K562 (cell line): ENCODE data around the gene POR. TPM values are rescaled to one million over a fixed set of nuclear protein-coding genes. Genes with fewer than 3 reads are reported as not detected.
"Not testable (repeated sequence)": the region's sequence is repeated elsewhere in the genome, so short reads cannot be mapped to it uniquely, and the experiment has no call there.

Experiments
- ATAC-seq: fragments of 200-7000 bp; cut with Tn5 transposase; 3 replicates; pipeline ENCODE4 v1.9.1; 2020; ENCODE audit warnings: moderate library complexity
- BruUV-seq: library from RNA; stranded (reverse); fragments of 400-500 nt; replicated peaks from 2 replicates; lab custom pipeline; 2021; lab: Mats Ljungman, UMichigan
- CTCF ChIA-PET: fragments of 300-600 bp; formaldehyde crosslinking; extraction: SDS; loops from one replicate; lab custom pipeline; 2021; ENCODE audit warnings: low intra/inter-chr PET ratio; lab: Yijun Ruan, JAX
- POLR2A ChIA-PET: fragments of 300-600, 350-650 bp; sonication (Branson Sonifier 250); formaldehyde crosslinking; extraction: SDS; loops from one replicate; lab custom pipeline; 2021; ENCODE audit warnings: antibody characterized with exemption, inconsistent platforms; lab: Yijun Ruan, JAX
- DNase-seq, 4 experiments: peaks; one replicate each; pipeline versions ENCODE4 v3.0.0 to v3.0.0-alpha.2; 2011 to 2018; ENCODE audit warnings: low spot score in 3 of 4, mixed read lengths in 3 of 4; ENCODE audit errors: extremely low read depth in 1 of 4
- FAIRE-seq: peaks from 2 replicates; lab custom pipeline; 2011; peaks lifted over from hg19 to GRCh38; lab: Jason Lieb, UNC
- H2AFZ ChIP-seq: 2 replicates; pipeline ENCODE4 v1.6.0; 2011; ENCODE audit warnings: low read depth, low read length, control low read depth, inconsistent platforms
- H3K27ac ChIP-seq: fragments of 200-600 bp; 3 replicates; pipeline ENCODE4 v1.8.0; 2011; ENCODE audit warnings: low read depth, mild to moderate bottlenecking, control low read depth, inconsistent platforms, low read length, moderate library complexity, mixed read lengths; ENCODE audit errors: extremely low read depth
- H3K27me3 ChIP-seq, 2 experiments: fragments of 300-600 bp in 1 of 2; 2 replicates in 1 of 2; 3 replicates in 1 of 2; pipeline versions ENCODE4 v1.6.0 to v1.8.0; 2011; ENCODE audit warnings: inconsistent platforms in 2 of 2, low read length in 2 of 2, mild to moderate bottlenecking in 1 of 2, mixed read lengths in 1 of 2, moderate library complexity in 1 of 2; ENCODE audit not compliant: control insufficient read depth in 2 of 2, insufficient read depth in 2 of 2
- H3K36me3 ChIP-seq: fragments of 300-600 bp; 3 replicates; pipeline ENCODE4 v1.8.0; 2011; ENCODE audit warnings: mild to moderate bottlenecking, low read length, inconsistent platforms; ENCODE audit not compliant: control insufficient read depth, insufficient read depth
- H3K4me1 ChIP-seq, 2 experiments: fragments of 200-600 bp in 1 of 2; replicated peaks in 1 of 2; 2 replicates in 1 of 2; 3 replicates in 1 of 2; pipeline versions ENCODE4 v1.5.1 to v1.8.0; 2011; ENCODE audit warnings: inconsistent platforms in 2 of 2, low read length in 2 of 2, mild to moderate bottlenecking in 1 of 2, mixed read lengths in 1 of 2, moderate library complexity in 1 of 2; ENCODE audit not compliant: control insufficient read depth in 2 of 2, insufficient read depth in 2 of 2
- H3K4me2 ChIP-seq: 2 replicates; pipeline ENCODE4 v1.6.1; 2011; ENCODE audit warnings: low read length, control low read depth, inconsistent platforms, mixed read lengths; ENCODE audit not compliant: insufficient read depth
- H3K4me3 ChIP-seq: fragments of 200-600 bp; sonication (generic), shearing (Covaris generic); 2 replicates; pipeline ENCODE4 v1.5.1; 2016; ENCODE audit warnings: control low read depth, inconsistent platforms
- H3K79me2 ChIP-seq: fragments of 200-600 bp; 3 replicates; pipeline ENCODE4 v1.8.0; 2011; ENCODE audit warnings: low read length, inconsistent platforms; ENCODE audit not compliant: control insufficient read depth, insufficient read depth
- H3K9ac ChIP-seq, 2 experiments: 2 replicates each; pipeline versions ENCODE4 v1.6.0 to v1.6.1; 2011; ENCODE audit warnings: low read depth in 2 of 2, low read length in 2 of 2, control low read depth in 1 of 2, inconsistent platforms in 1 of 2, mild to moderate bottlenecking in 1 of 2, mixed read lengths in 1 of 2; ENCODE audit not compliant: insufficient read depth in 1 of 2
- H3K9me1 ChIP-seq: one replicate; pipeline ENCODE4 v1.6.0; 2011; ENCODE audit warnings: inconsistent platforms, mild to moderate bottlenecking, low read length, moderate library complexity; ENCODE audit not compliant: control insufficient read depth, insufficient read depth
- H3K9me3 ChIP-seq: replicated peaks from 2 replicates; pipeline ENCODE4 v1.5.1; 2011; ENCODE audit warnings: low read depth, low read length, inconsistent platforms; ENCODE audit not compliant: control insufficient read depth, insufficient read depth
- H4K20me1 ChIP-seq: replicated peaks from 2 replicates; pipeline ENCODE4 v1.6.1; 2011; ENCODE audit warnings: low read length, inconsistent platforms, mixed read lengths; ENCODE audit not compliant: control insufficient read depth, insufficient read depth
- BCOR ChIP-seq: fragments of 450-650 bp; IDR thresholded peaks from 2 replicates; pipeline ENCODE4 v1.6.1; 2016
- MCM2 ChIP-seq: fragments of 450-650 bp; IDR thresholded peaks from 2 replicates; pipeline ENCODE4 v1.6.1; 2017; ENCODE audit warnings: low read depth, mild to moderate bottlenecking
- RFX5 ChIP-seq: IDR thresholded peaks from 2 replicates; pipeline ENCODE4 v1.6.1; 2011; ENCODE audit warnings: low read depth, mild to moderate bottlenecking, improper control_type of control experiment, low read length
- SMARCA5 ChIP-seq: fragments of 450-650 bp; IDR thresholded peaks from 2 replicates; pipeline ENCODE4 v1.6.1; 2016
- ZNF121 ChIP-seq: sonication (generic); formaldehyde crosslinking; conservative IDR thresholded peaks from 2 replicates; pipeline ENCODE4 v1.8.0; 2022; ENCODE audit warnings: missing genetic modification reagents
- WGBS: fragments of 100-300 bp; shearing (Covaris generic); methylation state at CpG from one replicate; pipeline ENCODE4 v1.1.6; 2016; ENCODE audit warnings: low coverage, mixed read lengths; ENCODE audit not compliant: insufficient coverage; ENCODE audit errors: missing lambda C conversion rate; 5-methylcytosine and 5-hydroxymethylcytosine counted together
- in situ Hi-C: fragments of 300-500 bp; cut with MboI; formaldehyde crosslinking; loops from 4 replicates; pipeline ENCODE4 v1.15.0; 2018; ENCODE audit warnings: inconsistent platforms, mixed read lengths
- intact Hi-C: fragments of 100-400 bp; cut with micrococcal nuclease; formaldehyde crosslinking; loops from 2 replicates; pipeline ENCODE4 v1.14.2; 2022
- polyA plus RNA-seq, 8 experiments: library from polyadenylated mRNA; depleted of rRNA in 4 of 8; stranded (reverse) in 5 of 8; unstranded in 3 of 8; fragments of >200 nt; fragmentation: Nextera tagmentation in 2 of 8; fragmentation: Illumina TruSeq in 1 of 8; extraction: Ambion mirVana in 2 of 8; extraction: Trizol in 1 of 8; gene quantifications; 2 replicates each; pipeline versions ENCODE4 v1.2.1 to v1.2.3, GENCODE V29; 2011 to 2014; ENCODE audit warnings: inconsistent platforms in 1 of 8, missing spikeins in 1 of 8
- total RNA-seq, 7 experiments: library from RNA; depleted of rRNA in 6 of 7; stranded (reverse); fragments of >200 nt in 6 of 7; fragmentation: Illumina TruSeq in 2 of 7; extraction: Trizol in 2 of 7; gene quantifications; 2 replicates each; pipeline versions ENCODE4 v1.2.1 to v1.2.3, GENCODE V29; 2011 to 2021; ENCODE audit warnings: low replicate concordance in 1 of 7
- TF ChIP-seq, protein P1 (sequence below): fragments of 250-450 bp; sonication (Bioruptor Pico); IDR thresholded peaks from 2 replicates; pipeline ENCODE4 v1.4.0; 2020; ENCODE audit warnings: mild to moderate bottlenecking, moderate library complexity
- TF ChIP-seq, protein P2 (sequence below): fragments of 450-650 bp; IDR thresholded peaks from 2 replicates; pipeline ENCODE4 v1.7.0; 2016; ENCODE audit warnings: borderline replicate concordance

Gene POR
- total and polyA plus RNA-seq, 9 of the 15 experiments (the other 6 are each of a cell fraction or from before 2014, with no cell fraction given), result 4.7 to 142 (median 40.8) TPM

GRCh38 chr7:75874180-75874579 is 40.8 kb upstream of the POR start:
- CTCF ChIA-PET, DNase-seq, H3K9me1 ChIP-seq, H3K9ac ChIP-seq, H3K27ac ChIP-seq, H4K20me1 ChIP-seq, H3K4me2 ChIP-seq, H3K36me3 ChIP-seq, BruUV-seq, H3K79me2 ChIP-seq, intact Hi-C loops, H3K4me3 ChIP-seq, FAIRE-seq, in situ Hi-C loops, H2AFZ ChIP-seq, ATAC-seq, H3K9me3 ChIP-seq, H3K27me3 ChIP-seq: not testable (repeated sequence)
- H3K4me1 ChIP-seq, result peaks cover 20 to 21% of the 10 kb centered on the region in 2 experiments
- WGBS, result 69% methylated on average over 3 of the region's 3 CpGs
- TF ChIP-seq ZNF121 (CRISPR knock-in tag) (peak; percentile 70), BCOR (peak; percentile 51; the same call in 1 of the 2 replicates)
- POLR2A ChIA-PET, result interaction anchor here (0.7 to 1.0 kb wide), 2 partner anchors 9 to 22 kb away, joined by 3 to 4 read pairs; no protein-coding TSS in a partner anchor

DNA sequence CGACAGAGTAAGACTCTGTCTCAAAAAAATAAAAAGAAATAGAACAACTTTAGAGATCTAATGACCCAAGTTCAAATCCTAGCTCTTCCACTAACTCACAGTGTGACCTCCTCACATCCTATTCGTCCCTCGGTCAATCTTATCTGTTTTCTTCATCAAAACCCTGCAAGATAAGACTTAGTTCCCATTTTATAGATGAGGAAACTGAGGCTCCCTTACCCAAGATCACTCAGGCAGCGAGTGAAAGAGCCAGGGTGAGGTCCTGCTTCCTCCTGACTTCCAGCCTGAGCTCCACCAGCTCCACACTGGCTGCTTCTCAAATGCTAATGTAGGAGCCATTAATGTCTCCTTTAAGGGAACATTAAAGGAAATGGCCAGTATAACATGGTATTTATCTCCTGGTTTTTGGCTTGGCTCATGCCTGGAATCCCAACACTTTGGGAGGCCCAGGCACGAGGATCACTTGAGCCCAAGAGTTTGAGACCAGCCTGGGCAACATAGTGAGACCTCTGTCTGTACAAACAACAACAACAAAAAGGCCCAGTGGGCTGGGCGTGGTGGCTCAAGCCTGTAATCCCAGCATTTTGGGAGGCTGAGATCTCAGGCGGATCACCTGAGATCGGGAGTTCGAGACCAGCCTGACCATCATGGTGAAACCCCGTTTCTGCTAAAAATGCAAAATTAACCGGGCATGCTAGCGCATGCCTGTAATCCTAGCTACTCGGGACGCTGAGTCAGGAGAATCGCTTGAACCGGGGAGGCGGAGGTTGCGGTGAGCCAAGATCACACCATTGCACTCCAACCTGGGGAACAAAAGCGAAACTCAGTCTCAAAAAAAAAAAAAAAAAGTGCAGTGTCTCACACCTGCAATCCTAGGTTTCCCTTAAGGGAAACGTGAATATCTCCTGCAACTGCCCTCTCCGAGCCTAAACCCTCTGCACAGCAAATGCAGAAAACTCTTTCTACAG is 39.6 kb upstream of the POR start:
- POLR2A ChIA-PET, result interaction anchor here (0.6 kb wide), 1 partner anchor 31 kb away, joined by 3 read pairs; no protein-coding TSS in a partner anchor
- BruUV-seq, result no TSS peak
- CTCF ChIA-PET, result no interaction called here
- peaks cover 25 to 29% of the 10 kb centered on the region in 2 experiments for H3K4me1 ChIP-seq
- H3K9me3 ChIP-seq, result no peaks in the 10 kb centered on the region
- H3K79me2 ChIP-seq, result peaks cover 15% of the 10 kb centered on the region
- H2AFZ ChIP-seq, result 0 out of 2 replicates have a peak overlapping the region, but pooled peaks have one; percentile 42
- no peaks in the 10 kb centered on the region for H3K27me3 ChIP-seq
- WGBS, result 73% methylated on average over 21 of the region's 21 CpGs
- no peak overlapping the region for H3K27ac ChIP-seq
- DNase-seq (no peak), FAIRE-seq (no peak), ATAC-seq (no peak)
- H3K4me3 ChIP-seq, result no peak overlapping the region
- intact Hi-C loops, result no loop called here
- 0 out of 4 replicates have a peak overlapping the region, but pooled peaks of 1 of the 2 experiments have one; percentile 17 for H3K9ac ChIP-seq
- no peaks in the 10 kb centered on the region for H4K20me1 ChIP-seq
- in situ Hi-C loops, result no loop called here
- H3K9me1 ChIP-seq, result no peaks in the 10 kb centered on the region
- 0 out of 3 replicates have a peak, but pooled peaks cover 4% of the 10 kb centered on the region for H3K36me3 ChIP-seq
- no peak overlapping the region for H3K4me2 ChIP-seq
- TF ChIP-seq SMARCA5 (peak; percentile 72; the same call in 1 of the 2 replicates), RFX5 (no peak), MCM2 (no peak), ZNF121 (CRISPR knock-in tag) (0 out of 2 replicates have a peak, but pooled peaks have one; percentile 13)
- TF ChIP-seq, protein P1, sequence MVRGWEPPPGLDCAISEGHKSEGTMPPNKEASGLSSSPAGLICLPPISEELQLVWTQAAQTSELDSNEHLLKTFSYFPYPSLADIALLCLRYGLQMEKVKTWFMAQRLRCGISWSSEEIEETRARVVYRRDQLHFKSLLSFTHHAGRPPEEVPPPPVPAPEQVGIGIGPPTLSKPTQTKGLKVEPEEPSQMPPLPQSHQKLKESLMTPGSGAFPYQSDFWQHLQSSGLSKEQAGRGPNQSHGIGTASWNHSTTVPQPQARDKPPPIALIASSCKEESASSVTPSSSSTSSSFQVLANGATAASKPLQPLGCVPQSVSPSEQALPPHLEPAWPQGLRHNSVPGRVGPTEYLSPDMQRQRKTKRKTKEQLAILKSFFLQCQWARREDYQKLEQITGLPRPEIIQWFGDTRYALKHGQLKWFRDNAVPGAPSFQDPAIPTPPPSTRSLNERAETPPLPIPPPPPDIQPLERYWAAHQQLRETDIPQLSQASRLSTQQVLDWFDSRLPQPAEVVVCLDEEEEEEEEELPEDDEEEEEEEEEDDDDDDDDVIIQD, result no peak
- TF ChIP-seq, protein P2, sequence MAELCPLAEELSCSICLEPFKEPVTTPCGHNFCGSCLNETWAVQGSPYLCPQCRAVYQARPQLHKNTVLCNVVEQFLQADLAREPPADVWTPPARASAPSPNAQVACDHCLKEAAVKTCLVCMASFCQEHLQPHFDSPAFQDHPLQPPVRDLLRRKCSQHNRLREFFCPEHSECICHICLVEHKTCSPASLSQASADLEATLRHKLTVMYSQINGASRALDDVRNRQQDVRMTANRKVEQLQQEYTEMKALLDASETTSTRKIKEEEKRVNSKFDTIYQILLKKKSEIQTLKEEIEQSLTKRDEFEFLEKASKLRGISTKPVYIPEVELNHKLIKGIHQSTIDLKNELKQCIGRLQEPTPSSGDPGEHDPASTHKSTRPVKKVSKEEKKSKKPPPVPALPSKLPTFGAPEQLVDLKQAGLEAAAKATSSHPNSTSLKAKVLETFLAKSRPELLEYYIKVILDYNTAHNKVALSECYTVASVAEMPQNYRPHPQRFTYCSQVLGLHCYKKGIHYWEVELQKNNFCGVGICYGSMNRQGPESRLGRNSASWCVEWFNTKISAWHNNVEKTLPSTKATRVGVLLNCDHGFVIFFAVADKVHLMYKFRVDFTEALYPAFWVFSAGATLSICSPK, result no peak
